A549 (cell line): ENCODE measurements around the gene DDAH2.

Experiments
- CEBPB ChIP-seq, 2 experiments: fragments of >200 bp in 1 of 2; sonication (Bioruptor Twin) in 1 of 2; formaldehyde crosslinking in 1 of 2; IDR thresholded peaks; 2 replicates each; pipeline ENCODE4 v1.6.1; 2012 to 2016
- CTCF ChIP-seq: fragments of >200 bp; sonication (Bioruptor Twin); formaldehyde crosslinking; IDR thresholded peaks from 3 replicates; pipeline ENCODE4 v1.5.1; 2016
- ELK1 ChIP-seq: fragments of 150-350 bp; IDR thresholded peaks from 2 replicates; pipeline ENCODE4 v1.6.1; 2014; ENCODE audit warnings: low read depth, mild to moderate bottlenecking, low read length
- POLR2A ChIP-seq: IDR thresholded peaks from 2 replicates; pipeline ENCODE4 v1.6.1; 2012; ENCODE audit warnings: mild to moderate bottlenecking, low read length
- REST ChIP-seq: fragments of 200-600 bp; sonication (generic); IDR thresholded peaks from 2 replicates; pipeline ENCODE4 v1.6.1; 2016; ENCODE audit warnings: antibody characterized with exemption, mild to moderate bottlenecking, moderate library complexity
- USF2 ChIP-seq: fragments of 450-650 bp; IDR thresholded peaks from 2 replicates; pipeline ENCODE4 v1.6.1; 2014; ENCODE audit warnings: antibody characterized with exemption

GRCh38 chr6:31697555-31697954, 31.5 kb downstream of the DDAH2 start:
- TF ChIP-seq CTCF (no peak), USF2 (no peak), CEBPB (IDR thresholded peaks at IDR 0.05) (no peak), ELK1 (no peak), POLR2A (no peak), REST (no peak)
